SU-DHL-6 (cell line): ENCODE data around the gene ETV6.

Source experiments
- H2AFZ ChIP-seq: fragments of 200-600 bp; sonication (generic); 2 replicates; pipeline ENCODE4 v1.6.1; 2014; ENCODE audit warnings: low read depth, mild to moderate bottlenecking, moderate library complexity, mixed read lengths, antibody characterized with exemption, low read length; ENCODE audit not compliant: severe bottlenecking
- H3F3A ChIP-seq: fragments of 200-600 bp; shearing (Covaris generic); 2 replicates; pipeline ENCODE4 v1.6.0; 2016; ENCODE audit warnings: antibody characterized with exemption, mild to moderate bottlenecking; ENCODE audit not compliant: insufficient read depth
- H3K27ac ChIP-seq: fragments of 200-600 bp; sonication (generic); 2 replicates; pipeline ENCODE4 v1.5.1; 2016; ENCODE audit warnings: low read depth, mild to moderate bottlenecking, low read length, moderate library complexity, mixed read lengths
- H3K27me3 ChIP-seq: fragments of 200-600 bp; sonication (generic), shearing (Covaris generic); 2 replicates; pipeline ENCODE4 v1.6.0; 2014; ENCODE audit warnings: mild to moderate bottlenecking, low read length
- H3K36me3 ChIP-seq: fragments of 200-600 bp; sonication (generic); 2 replicates; pipeline ENCODE4 v1.6.1; 2014; ENCODE audit warnings: mild to moderate bottlenecking, low read length, mixed read lengths
- H3K4me2 ChIP-seq: fragments of 300-600, 200-600 bp; shearing (Covaris generic), sonication (generic); 2 replicates; pipeline ENCODE4 v1.6.0; 2014; ENCODE audit warnings: low read length, low read depth, mild to moderate bottlenecking; ENCODE audit not compliant: poor library complexity, severe bottlenecking
- H3K4me3 ChIP-seq: fragments of 200-600 bp; sonication (generic); 2 replicates; pipeline ENCODE4 v1.5.1; 2014; ENCODE audit warnings: antibody characterized with exemption, low read length, mild to moderate bottlenecking, mixed read lengths; ENCODE audit not compliant: insufficient read depth, poor library complexity, severe bottlenecking
- H3K79me2 ChIP-seq: fragments of 200-600 bp; sonication (generic); 2 replicates; pipeline ENCODE4 v1.6.1; 2014; ENCODE audit warnings: mild to moderate bottlenecking, low read length, moderate library complexity; ENCODE audit not compliant: insufficient read depth
- H3K9ac ChIP-seq: fragments of 200-600 bp; sonication (generic); 2 replicates; pipeline ENCODE4 v1.7.0; 2014; ENCODE audit warnings: mild to moderate bottlenecking, low read length
- H3K9me2 ChIP-seq: fragments of 200-600 bp; sonication (generic); replicated peaks from 2 replicates; pipeline ENCODE4 v1.6.1; 2014; ENCODE audit warnings: low read length; ENCODE audit not compliant: insufficient read depth
- H3K9me3 ChIP-seq: fragments of 200-600 bp; sonication (generic); 2 replicates; pipeline ENCODE4 v1.6.1; 2014; ENCODE audit warnings: low read length, mixed read lengths; ENCODE audit not compliant: insufficient read depth
- H4K20me1 ChIP-seq: fragments of 200-600 bp; sonication (generic); 2 replicates; pipeline ENCODE4 v1.6.1; 2014; ENCODE audit warnings: low read depth, mild to moderate bottlenecking, antibody characterized with exemption, low read length, moderate library complexity, mixed read lengths
- EZH2phosphoT487 ChIP-seq: fragments of 200-600 bp; sonication (generic), shearing (Covaris generic); conservative IDR thresholded peaks from 2 replicates; pipeline ENCODE4 v1.6.1; 2018; ENCODE audit warnings: mild to moderate bottlenecking, antibody characterized with exemption, low read length, moderate library complexity, mixed read lengths
- TF ChIP-seq, protein P1 (sequence below): fragments of 200-600 bp; sonication (generic); IDR thresholded peaks from one replicate; pipeline ENCODE4 v1.5.1; 2017; ENCODE audit warnings: antibody characterized with exemption, mild to moderate bottlenecking, low read length, moderate library complexity; ENCODE audit not compliant: insufficient read depth, poor library complexity, severe bottlenecking

Gene ETV6

GRCh38 chr12:11649413-11650285 is at the start of gene ETV6:
Gene ETV6, plus strand, starts transcription at chr12:11649674. Its CDS starts 454 bp downstream, at chr12:11650128.
- no peaks in the 10 kb centered on the region for H3F3A ChIP-seq
- H3K4me3 ChIP-seq: peak within 1 kb of the TSS; percentile 59
- H3K36me3 ChIP-seq: no peaks in the 10 kb centered on the region
- H3K4me2 ChIP-seq: peak within 1 kb of the TSS; percentile 77
- no peaks in the 10 kb centered on the region for H3K79me2 ChIP-seq
- H3K9ac ChIP-seq: peak within 1 kb of the TSS; percentile 48
- no peaks in the 10 kb centered on the region for H3K9me2 ChIP-seq
- no peak within 1 kb of the TSS for H3K27ac ChIP-seq
- H2AFZ ChIP-seq: peak within 1 kb of the TSS; percentile 90
- no peaks in the 10 kb centered on the region for H4K20me1 ChIP-seq
- TF ChIP-seq, protein P1, sequence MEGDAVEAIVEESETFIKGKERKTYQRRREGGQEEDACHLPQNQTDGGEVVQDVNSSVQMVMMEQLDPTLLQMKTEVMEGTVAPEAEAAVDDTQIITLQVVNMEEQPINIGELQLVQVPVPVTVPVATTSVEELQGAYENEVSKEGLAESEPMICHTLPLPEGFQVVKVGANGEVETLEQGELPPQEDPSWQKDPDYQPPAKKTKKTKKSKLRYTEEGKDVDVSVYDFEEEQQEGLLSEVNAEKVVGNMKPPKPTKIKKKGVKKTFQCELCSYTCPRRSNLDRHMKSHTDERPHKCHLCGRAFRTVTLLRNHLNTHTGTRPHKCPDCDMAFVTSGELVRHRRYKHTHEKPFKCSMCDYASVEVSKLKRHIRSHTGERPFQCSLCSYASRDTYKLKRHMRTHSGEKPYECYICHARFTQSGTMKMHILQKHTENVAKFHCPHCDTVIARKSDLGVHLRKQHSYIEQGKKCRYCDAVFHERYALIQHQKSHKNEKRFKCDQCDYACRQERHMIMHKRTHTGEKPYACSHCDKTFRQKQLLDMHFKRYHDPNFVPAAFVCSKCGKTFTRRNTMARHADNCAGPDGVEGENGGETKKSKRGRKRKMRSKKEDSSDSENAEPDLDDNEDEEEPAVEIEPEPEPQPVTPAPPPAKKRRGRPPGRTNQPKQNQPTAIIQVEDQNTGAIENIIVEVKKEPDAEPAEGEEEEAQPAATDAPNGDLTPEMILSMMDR: no peak
- TF ChIP-seq EZH2phosphoT487: no peak
- no peaks in the 10 kb centered on the region for H3K9me3 ChIP-seq
- H3K27me3 ChIP-seq: no peaks in the 10 kb centered on the region

- Histone ChIP-seq H2AFZ (no peak overlapping the region), H3K27ac (no peak overlapping the region), H3K4me2 (no peak overlapping the region), H3K9ac (no peak overlapping the region), H3K9me3 (no peaks in the 10 kb centered on the region), H3F3A (no peaks in the 10 kb centered on the region), H3K4me3 (no peak overlapping the region), H3K36me3 (no peaks in the 10 kb centered on the region), H3K27me3 (no peaks in the 10 kb centered on the region), H3K9me2 (no peaks in the 10 kb centered on the region), H3K79me2 (no peaks in the 10 kb centered on the region), H4K20me1 (no peaks in the 10 kb centered on the region)
- TF ChIP-seq, protein P1: no peak
- TF ChIP-seq EZH2phosphoT487: no peak
Measured at GRCh38 chr12:11600199-11600598, 49.3 kb upstream of the ETV6 start.

DNA sequence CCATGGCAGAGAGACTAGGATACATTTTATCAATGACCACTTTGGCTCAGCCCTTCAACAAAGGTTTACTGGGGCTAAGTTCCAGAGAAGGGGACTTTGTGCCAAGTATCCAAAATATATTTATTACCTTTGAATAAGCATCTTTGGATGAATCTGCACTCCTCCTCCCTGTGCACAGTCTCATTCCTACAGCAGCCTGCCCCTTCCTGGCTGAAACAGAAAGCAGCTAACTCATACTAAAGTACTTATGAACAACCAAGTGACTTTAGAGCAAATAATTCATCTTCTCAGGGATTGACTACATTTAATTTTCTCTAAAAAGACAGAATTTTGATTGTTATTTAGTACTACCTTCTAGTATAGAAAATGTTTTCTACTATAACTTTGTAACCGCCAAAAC is 47.8 kb upstream of the ETV6 start:
- no peak overlapping the region for H3K27ac ChIP-seq
- no peaks in the 10 kb centered on the region for H3K27me3 ChIP-seq
- H3F3A ChIP-seq: no peaks in the 10 kb centered on the region
- no peaks in the 10 kb centered on the region for H3K79me2 ChIP-seq
- no peak for TF ChIP-seq EZH2phosphoT487
- H4K20me1 ChIP-seq: no peaks in the 10 kb centered on the region
- no peak overlapping the region for H3K4me3 ChIP-seq
- no peaks in the 10 kb centered on the region for H3K36me3 ChIP-seq
- H3K9me2 ChIP-seq: no peaks in the 10 kb centered on the region
- no peak overlapping the region for H3K4me2 ChIP-seq
- H2AFZ ChIP-seq: no peak overlapping the region
- H3K9ac ChIP-seq: no peak overlapping the region
- H3K9me3 ChIP-seq: no peaks in the 10 kb centered on the region
